DND-41 (cell line): ENCODE results near the gene SLC41A3.
"Not testable (repeated sequence)": the region's sequence is repeated elsewhere in the genome, so short reads cannot be mapped to it uniquely, and the experiment has no call there.

Experiments used
- ATAC-seq: fragments of 200-7000 bp; cut with Tn5 transposase; 3 replicates; pipeline ENCODE4 v1.9.1; 2021; ENCODE audit warnings: low read depth; ENCODE audit not compliant: insufficient read depth
- DNase-seq: peaks from one replicate; pipeline ENCODE4 v3.0.0-alpha.2; 2020
- H2AFZ ChIP-seq: 2 replicates; pipeline ENCODE4 v1.6.0; 2012; ENCODE audit warnings: low read depth, low read length
- H3K27ac ChIP-seq: 2 replicates; pipeline ENCODE4 v1.5.1; 2012; ENCODE audit warnings: low read length, inconsistent platforms
- H3K27me3 ChIP-seq: fragments of 200-600 bp; sonication (generic); 2 replicates; pipeline ENCODE4 v1.6.0; 2012; ENCODE audit warnings: low read length, mild to moderate bottlenecking, inconsistent platforms; ENCODE audit not compliant: insufficient read depth, poor library complexity
- H3K36me3 ChIP-seq: 2 replicates; pipeline ENCODE4 v1.5.1; 2012; ENCODE audit warnings: low read length, inconsistent platforms; ENCODE audit not compliant: insufficient read depth
- H3K4me1 ChIP-seq: 2 replicates; pipeline ENCODE4 v1.5.1; 2012; ENCODE audit warnings: mild to moderate bottlenecking, low read length; ENCODE audit not compliant: insufficient read depth
- H3K4me2 ChIP-seq: 2 replicates; pipeline ENCODE4 v1.6.0; 2012; ENCODE audit warnings: mild to moderate bottlenecking, moderate library complexity, low read length, inconsistent platforms; ENCODE audit not compliant: insufficient read depth
- H3K4me3 ChIP-seq, 2 experiments: fragments of 200-600 bp in 1 of 2; shearing (Covaris generic) in 1 of 2; 2 replicates each; pipeline ENCODE4 v1.5.1; 2012 to 2016; ENCODE audit warnings: inconsistent platforms in 2 of 2, low read length in 2 of 2, mild to moderate bottlenecking in 2 of 2, low read depth in 1 of 2, moderate library complexity in 1 of 2
- H3K79me2 ChIP-seq: 2 replicates; pipeline ENCODE4 v1.6.0; 2012; ENCODE audit warnings: low read length, inconsistent platforms; ENCODE audit not compliant: insufficient read depth
- H3K9ac ChIP-seq: 2 replicates; pipeline ENCODE4 v1.6.0; 2012; ENCODE audit warnings: low read depth, mild to moderate bottlenecking, inconsistent platforms, low read length, moderate library complexity
- H3K9me3 ChIP-seq: 2 replicates; pipeline ENCODE4 v1.5.1; 2012; ENCODE audit warnings: low read length, moderate library complexity, mild to moderate bottlenecking, inconsistent platforms; ENCODE audit not compliant: insufficient read depth, severe bottlenecking
- H4K20me1 ChIP-seq: 2 replicates; pipeline ENCODE4 v1.6.0; 2012; ENCODE audit warnings: low read length; ENCODE audit not compliant: insufficient read depth
- EZH2 ChIP-seq: IDR thresholded peaks from 3 replicates; pipeline ENCODE4 v1.6.1; 2012; ENCODE audit warnings: borderline replicate concordance, low read depth, mild to moderate bottlenecking, moderate library complexity, low read length, inconsistent platforms; ENCODE audit not compliant: severe bottlenecking
- TF ChIP-seq, protein P1 (sequence below): IDR thresholded peaks from 2 replicates; pipeline ENCODE4 v1.5.1; 2012; ENCODE audit warnings: borderline replicate concordance, low read length, moderate library complexity, mild to moderate bottlenecking; ENCODE audit not compliant: poor library complexity, severe bottlenecking; ENCODE audit errors: extremely low read depth

The SLC41A3 gene

DNA sequence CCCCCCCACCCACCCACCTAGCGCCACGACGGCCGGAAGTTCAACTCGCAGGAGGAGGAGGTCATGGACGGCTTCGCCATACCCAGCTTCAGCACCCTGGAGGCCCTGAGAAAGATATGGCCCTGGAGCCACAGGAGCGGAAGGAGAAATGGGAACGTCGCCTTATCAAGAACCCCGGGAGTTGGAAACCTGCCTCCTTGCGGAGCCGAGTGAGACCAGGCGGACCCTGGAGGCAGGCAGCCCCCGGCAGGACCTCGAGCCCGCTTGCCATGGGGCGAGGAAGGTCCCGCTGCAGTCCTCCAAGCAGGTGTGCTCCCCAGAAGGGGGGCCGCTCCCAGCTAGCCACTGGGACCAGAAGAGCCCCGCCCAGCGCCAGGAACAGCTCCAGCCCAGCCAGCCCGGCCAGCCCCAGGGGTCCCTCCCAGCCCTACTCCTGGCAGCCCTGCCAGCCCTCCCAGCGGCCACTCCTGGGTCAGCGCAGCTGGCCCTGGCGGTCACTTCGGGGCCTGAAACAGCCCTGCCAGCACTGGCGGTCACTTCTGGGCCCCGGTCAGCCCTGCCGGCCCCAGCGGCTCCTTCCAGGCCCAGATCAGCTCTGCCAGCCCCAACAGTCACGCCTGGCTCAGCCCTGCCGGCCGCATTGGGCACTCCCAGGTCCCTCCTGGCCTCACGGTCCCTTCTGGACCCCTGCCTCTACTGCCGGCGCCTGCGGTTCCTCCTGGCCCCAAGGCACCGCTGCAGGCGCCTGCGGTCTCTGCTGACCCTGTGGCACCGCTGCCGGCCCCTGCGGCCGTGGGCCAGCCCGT lies 125.2 kb downstream of the SLC41A3 start:
- ATAC-seq: no peak
- TF ChIP-seq, protein P1, sequence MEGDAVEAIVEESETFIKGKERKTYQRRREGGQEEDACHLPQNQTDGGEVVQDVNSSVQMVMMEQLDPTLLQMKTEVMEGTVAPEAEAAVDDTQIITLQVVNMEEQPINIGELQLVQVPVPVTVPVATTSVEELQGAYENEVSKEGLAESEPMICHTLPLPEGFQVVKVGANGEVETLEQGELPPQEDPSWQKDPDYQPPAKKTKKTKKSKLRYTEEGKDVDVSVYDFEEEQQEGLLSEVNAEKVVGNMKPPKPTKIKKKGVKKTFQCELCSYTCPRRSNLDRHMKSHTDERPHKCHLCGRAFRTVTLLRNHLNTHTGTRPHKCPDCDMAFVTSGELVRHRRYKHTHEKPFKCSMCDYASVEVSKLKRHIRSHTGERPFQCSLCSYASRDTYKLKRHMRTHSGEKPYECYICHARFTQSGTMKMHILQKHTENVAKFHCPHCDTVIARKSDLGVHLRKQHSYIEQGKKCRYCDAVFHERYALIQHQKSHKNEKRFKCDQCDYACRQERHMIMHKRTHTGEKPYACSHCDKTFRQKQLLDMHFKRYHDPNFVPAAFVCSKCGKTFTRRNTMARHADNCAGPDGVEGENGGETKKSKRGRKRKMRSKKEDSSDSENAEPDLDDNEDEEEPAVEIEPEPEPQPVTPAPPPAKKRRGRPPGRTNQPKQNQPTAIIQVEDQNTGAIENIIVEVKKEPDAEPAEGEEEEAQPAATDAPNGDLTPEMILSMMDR: no peak
- no peak for TF ChIP-seq EZH2

DNA sequence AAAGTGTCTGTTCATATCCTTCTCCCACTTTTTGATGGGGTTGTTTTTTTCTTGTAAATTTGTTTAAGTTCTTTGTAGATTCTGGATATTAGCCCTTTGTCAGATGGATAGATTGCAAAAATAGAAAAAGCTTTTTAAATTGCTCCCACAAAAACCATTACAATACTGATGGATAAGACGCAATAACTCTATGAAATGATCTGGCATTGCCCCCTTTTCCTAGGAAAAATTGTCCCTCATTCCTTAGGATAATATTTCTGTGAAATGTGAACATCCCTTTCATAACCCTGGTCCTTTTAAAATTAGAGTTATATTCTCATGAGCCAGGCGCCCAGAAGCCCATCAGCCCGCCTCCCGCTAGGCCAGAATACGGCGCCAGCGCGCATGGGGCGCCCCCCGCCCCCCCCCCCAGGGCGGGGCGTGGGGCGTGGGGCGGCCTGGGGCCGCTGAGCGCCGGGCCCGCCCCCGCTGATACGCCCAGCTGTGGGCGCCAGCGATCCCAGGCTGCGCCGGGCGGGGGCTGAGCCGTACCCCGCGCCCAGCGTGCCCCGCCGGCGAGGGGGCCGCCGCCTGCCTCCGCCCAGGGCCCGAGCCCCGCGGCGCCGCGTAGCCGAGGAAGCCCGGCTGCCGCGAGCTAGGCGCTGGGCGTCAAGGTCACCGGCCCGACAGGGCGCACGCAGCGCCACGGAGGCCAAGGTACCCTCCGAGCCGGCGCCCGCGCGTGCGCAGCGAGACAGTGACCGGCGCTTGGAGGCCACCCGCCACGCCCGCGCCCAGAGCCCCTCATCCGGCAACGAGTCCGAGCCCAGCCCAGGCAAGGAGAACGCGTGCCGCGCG lies 126.0 kb downstream of the SLC41A3 start:
- no peak for TF ChIP-seq EZH2
- TF ChIP-seq, protein P1: no peak
- Histone ChIP-seq H2AFZ (no peak overlapping the region), H3K27ac (no peak overlapping the region), H3K79me2 (no peaks in the 10 kb centered on the region), H3K4me3 (no peak overlapping the region), H3K9me3 (no peaks in the 10 kb centered on the region), H3K4me1 (no peaks in the 10 kb centered on the region), H3K27me3 (no peaks in the 10 kb centered on the region), H4K20me1 (no peaks in the 10 kb centered on the region), H3K4me2 (no peak overlapping the region), H3K9ac (no peak overlapping the region), H3K36me3 (no peaks in the 10 kb centered on the region)
- ATAC-seq (no peak), DNase-seq (no peak)

More for the DNA sequence above, 125.2 kb downstream of the SLC41A3 start:
- H3K4me1 ChIP-seq: no peaks in the 10 kb centered on the region
- H3K36me3 ChIP-seq: no peaks in the 10 kb centered on the region
- no peaks in the 10 kb centered on the region for H4K20me1 ChIP-seq
- no peak overlapping the region for H3K4me2 ChIP-seq
- H3K9me3 ChIP-seq: no peaks in the 10 kb centered on the region
- H3K4me3 ChIP-seq: no peak overlapping the region
- H3K27me3 ChIP-seq: no peaks in the 10 kb centered on the region
- H3K79me2 ChIP-seq: no peaks in the 10 kb centered on the region
- DNase-seq: no peak
- H2AFZ ChIP-seq: no peak overlapping the region
- no peak overlapping the region for H3K9ac ChIP-seq
- no peak overlapping the region for H3K27ac ChIP-seq

DNA sequence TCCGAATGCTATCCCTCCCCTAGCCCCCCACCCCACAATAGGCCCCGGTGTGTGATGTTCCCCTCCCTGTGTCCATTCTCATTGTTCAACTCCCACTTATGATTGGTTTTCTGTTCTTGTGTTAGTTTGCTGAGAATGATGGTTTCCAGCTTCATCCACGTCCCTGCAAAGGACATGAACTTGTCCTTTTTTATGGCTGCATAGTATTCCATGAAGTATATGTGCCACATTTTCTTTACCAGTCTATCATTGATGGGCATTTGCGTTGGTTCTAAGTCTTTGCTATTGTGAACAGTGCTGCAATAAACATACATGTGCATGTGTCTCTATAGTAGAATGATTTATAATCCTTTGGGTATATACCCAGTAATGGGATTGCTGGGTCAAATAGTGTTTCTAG lies 126.9 kb downstream of the SLC41A3 start:
- not testable (repeated sequence) for ATAC-seq, H3K4me2 ChIP-seq, H4K20me1 ChIP-seq, H3K79me2 ChIP-seq, H3K4me3 ChIP-seq, H3K9me3 ChIP-seq, H3K9ac ChIP-seq, H3K36me3 ChIP-seq, DNase-seq, H3K27ac ChIP-seq, H3K4me1 ChIP-seq, H3K27me3 ChIP-seq, H2AFZ ChIP-seq
